Heart left ventricle (tissue), 16 donors: ENCODE measurements around the gene GSC. TPM values are rescaled to one million over a fixed set of nuclear protein-coding genes. Genes with fewer than 3 reads are reported as not detected.

Source experiments
- ATAC-seq, 4 donors: fragments of 200-7000 bp; cut with Tn5 transposase; one replicate each; pipeline ENCODE4 v1.9.1; 2020 to 2022; ENCODE audit warnings: moderate library complexity in 4 of 4, mild to moderate bottlenecking in 3 of 4, moderate number of reproducible peaks in 1 of 4
- DNase-seq, 5 donors: peaks; one replicate each; pipeline ENCODE4 v3.0.0-alpha.2; 2020
- H3K27ac ChIP-seq, 12 donors: fragments of 200-600 bp; sonication (generic) in 4 of 12; one replicate each; pipeline versions ENCODE4 v1.5.0 to v1.8.0; 2016 to 2022; ENCODE audit warnings: mild to moderate bottlenecking in 2 of 12
- H3K27me3 ChIP-seq, 9 donors: fragments of 200-600 bp; sonication (generic) in 2 of 9; one replicate each; pipeline versions ENCODE4 v1.5.1 to v1.8.0; 2016 to 2022; ENCODE audit warnings: mild to moderate bottlenecking in 3 of 9
- H3K36me3 ChIP-seq, 9 donors: fragments of 200-600 bp; sonication (generic) in 2 of 9; one replicate each; pipeline versions ENCODE4 v1.5.0 to v1.8.0; 2018 to 2022; ENCODE audit warnings: mild to moderate bottlenecking in 2 of 9
- H3K4me1 ChIP-seq, 12 donors: fragments of 200-600 bp; sonication (generic) in 4 of 12; one replicate each; pipeline versions ENCODE4 v1.5.0 to v1.8.0; 2016 to 2022; ENCODE audit warnings: mild to moderate bottlenecking in 3 of 12
- H3K4me3 ChIP-seq, 12 donors: fragments of 200-600 bp; sonication (generic) in 4 of 12; one replicate each; pipeline versions ENCODE4 v1.5.0 to v1.8.0; 2017 to 2022; ENCODE audit warnings: mild to moderate bottlenecking in 9 of 12, moderate library complexity in 4 of 12
- H3K9me3 ChIP-seq, 12 donors: fragments of 200-600 bp; sonication (generic) in 4 of 12; one replicate each; pipeline versions ENCODE4 v1.5.0 to v1.8.0; 2016 to 2022; ENCODE audit warnings: mild to moderate bottlenecking in 1 of 12
- CTCF ChIP-seq, 12 donors: fragments of 200-600 bp; sonication (generic) in 4 of 12; IDR thresholded peaks; one replicate each; pipeline versions ENCODE4 v1.5.0 to v1.8.0; 2018 to 2022; ENCODE audit warnings: antibody characterized with exemption in 12 of 12, mild to moderate bottlenecking in 5 of 12
- POLR2A ChIP-seq, 2 donors: fragments of 450-650 bp; IDR thresholded peaks; one replicate each; pipeline ENCODE4 v1.6.1; 2017; ENCODE audit warnings: antibody characterized with exemption in 2 of 2, mild to moderate bottlenecking in 2 of 2, moderate library complexity in 2 of 2
- WGBS, 4 donors: extraction: QIAGEN DNeasy Blood & Tissue Kit in 2 of 4; methylation state at CpG; one replicate each; pipeline versions ENCODE4 v1.1.5 to v1.1.7; 2013 to 2018; 5-methylcytosine and 5-hydroxymethylcytosine counted together
- intact Hi-C, 10 donors: fragments of 100-400 bp; cut with DNase I; formaldehyde crosslinking; loops; one replicate each; pipeline versions ENCODE4 v1.11.1 to v1.14.2; 2022
- polyA plus RNA-seq, 2 donors: library from polyadenylated mRNA; stranded (reverse); fragments of 200-250 nt; gene quantifications; one replicate each; pipeline ENCODE4 v1.2.3, GENCODE V29; 2013
- total RNA-seq, 9 donors: library from RNA; depleted of rRNA in 2 of 9; stranded (reverse); fragments of >200 nt in 2 of 9; fragmentation: NEBNext Ultra II Directional in 3 of 9; extraction: Animal tissue kit (Norgen Biotek cat#: 25700) in 3 of 9; gene quantifications; one replicate each; pipeline versions ENCODE4 v1.1.0 to v1.2.4, GENCODE V29; 2016 to 2023
- donor health status: ischemic (EF 13 %, LVEDD 7.1; RV severe dilation, severe dysfunction).
- donor health status: healthy with polysubstance abuse.
- donor health status: DM: no; HTN: yes; CAD: no.
- donor health status: DM: no; HTN: no; CAD: no.
- donor health status: ischemic (EF 25% LVEDD 6.9; RV normal size, moderate dysfunction).
- donor health status: ischemic (EF 25% LVEDD 5.7; RV mildly dilated, moderate dysfunction).
- donor health status: healthy.
- donor health status: DM: yes; HTN: yes; CAD: no.
- donor health status: ischemic (EF 35%, LVEDD 5.7; RV mildly dilated, moderate dysfunction).
- donor health status: nonischemic (EF 11% LVEDD 7.7; RV severe dilation, severe dysfunction).
- donor health status: DM: yes; HTN: yes; CAD: no.
- donor health status: PGD.
- donor health status: ischemic (EF 29% LVEDD 5.4; RV normal size, mild dysfunction).
- donor health status: nonischemic (EF 23%, LVEDD 6.1; RV moderate dilation, normal function).

The GSC gene
- total and polyA plus RNA-seq, 11 donors, result 0.15 to 1.3 (median 0.34) TPM; not detected in 5

- no peak for ATAC-seq
- TF ChIP-seq CTCF (IDR thresholded peaks at IDR 0.05) (no peak), POLR2A (IDR thresholded peaks at IDR 0.05) (no peak)
These were observed 1.2 kb downstream of the GSC start for GRCh38 chr14:94768521-94769390.

DNA sequence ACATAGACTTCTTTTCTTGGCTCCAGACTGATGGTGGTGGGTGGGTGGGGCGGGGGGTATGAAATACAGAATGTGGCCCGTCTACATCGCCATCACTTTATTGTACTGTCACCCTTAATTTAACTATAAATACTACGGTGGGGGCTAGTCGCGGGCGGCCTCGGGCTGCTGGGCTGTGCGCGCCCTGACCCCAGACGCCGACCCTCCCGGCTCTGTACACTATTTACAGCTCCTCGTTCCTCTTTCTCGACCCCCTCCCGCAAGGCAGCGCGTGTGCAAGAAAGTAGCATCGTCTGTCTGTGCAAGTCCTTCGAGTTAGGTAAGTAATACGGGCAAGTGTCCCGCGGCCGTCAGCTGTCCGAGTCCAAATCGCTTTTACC lies 1.8 kb downstream of the GSC start:
- Histone ChIP-seq H3K36me3 (no peaks in the 10 kb centered on the region), H3K4me3 (peak overlapping the region in 9 of 12 donors; percentile 39 to 68 (median 56)), H3K27ac (no peak overlapping the region), H3K4me1 (peaks cover 0 to 37% (median 16%) of the 10 kb centered on the region in 12 donors), H3K27me3 (peaks cover 58 to 100% (median 93%) of the 10 kb centered on the region in 9 donors), H3K9me3 (no peaks in the 10 kb centered on the region)
- ATAC-seq (no peak), DNase-seq (no peak)
- intact Hi-C loops, result no loop called here
- TF ChIP-seq CTCF (IDR thresholded peaks at IDR 0.05) (no peak), POLR2A (IDR thresholded peaks at IDR 0.05) (no peak)
- WGBS, 4 donors, result 6 to 9% (median 7%) methylated on average over 23 to 26 of the region's 26 CpGs

More at GRCh38 chr14:94768521-94769390, 1.2 kb downstream of the GSC start:
- 2 to 3% (median 2%) methylated on average over 50 to 82 of the region's 82 CpGs for WGBS, 4 donors
- H3K36me3 ChIP-seq, result no peaks in the 10 kb centered on the region
- H3K4me1 ChIP-seq, result peaks cover 0 to 43% (median 16%) of the 10 kb centered on the region in 12 donors
- H3K9me3 ChIP-seq, result no peaks in the 10 kb centered on the region
- peaks cover 62 to 100% (median 96%) of the 10 kb centered on the region in 9 donors for H3K27me3 ChIP-seq
- intact Hi-C loops, result no loop called here
- H3K4me3 ChIP-seq, result peak overlapping the region; percentile 31 to 68 (median 55)
- DNase-seq, result no peak
- no peak overlapping the region for H3K27ac ChIP-seq

- H3K4me3 ChIP-seq, result no peak overlapping the region
- H3K27me3 ChIP-seq, result peaks cover 52 to 97% (median 88%) of the 10 kb centered on the region in 9 donors
- no peak overlapping the region for H3K27ac ChIP-seq
- WGBS, 4 donors, result 8 to 20% (median 13%) methylated on average over 17 to 27 of the region's 27 CpGs
- intact Hi-C loops, result no loop called here
- no peak for TF ChIP-seq POLR2A (IDR thresholded peaks at IDR 0.05)
- TF ChIP-seq CTCF (IDR thresholded peaks at IDR 0.05), result no peak
- peaks cover 0 to 34% (median 13%) of the 10 kb centered on the region in 12 donors for H3K4me1 ChIP-seq
- DNase-seq, result no peak
- no peaks in the 10 kb centered on the region for H3K9me3 ChIP-seq
- ATAC-seq, result no peak
- no peaks in the 10 kb centered on the region for H3K36me3 ChIP-seq
These were observed 2.5 kb downstream of the GSC start for GRCh38 chr14:94767321-94767878.

- intact Hi-C loops, result no loop called here
These were observed 5.3 kb downstream of the GSC start for GRCh38 chr14:94764573-94764972.

More at GRCh38 chr14:94764573-94764972, 5.3 kb downstream of the GSC start:
- Histone ChIP-seq H3K4me3 (no peak overlapping the region), H3K36me3 (no peaks in the 10 kb centered on the region), H3K27me3 (peaks cover 25 to 95% (median 79%) of the 10 kb centered on the region in 9 donors), H3K4me1 (peaks cover 0 to 16% (median 11%) of the 10 kb centered on the region in 12 donors), H3K9me3 (no peaks in the 10 kb centered on the region), H3K27ac (no peak overlapping the region)
- ATAC-seq (no peak), DNase-seq (no peak)
- TF ChIP-seq POLR2A (IDR thresholded peaks at IDR 0.05) (no peak), CTCF (IDR thresholded peaks at IDR 0.05) (no peak)
- WGBS, 4 donors, result 54 to 64% (median 60%) methylated on average over 7 of the region's 7 CpGs
